Fibroblast of skin of back (primary cell): ENCODE data around the gene CAMK4.
"Not testable (repeated sequence)": the region's sequence is repeated elsewhere in the genome, so short reads cannot be mapped to it uniquely, and the experiment has no call there.

ENCODE experiments used
- DNase-seq: peaks from one replicate; pipeline ENCODE4 v3.0.0-alpha.2; 2013

CAMK4 gene

DNA sequence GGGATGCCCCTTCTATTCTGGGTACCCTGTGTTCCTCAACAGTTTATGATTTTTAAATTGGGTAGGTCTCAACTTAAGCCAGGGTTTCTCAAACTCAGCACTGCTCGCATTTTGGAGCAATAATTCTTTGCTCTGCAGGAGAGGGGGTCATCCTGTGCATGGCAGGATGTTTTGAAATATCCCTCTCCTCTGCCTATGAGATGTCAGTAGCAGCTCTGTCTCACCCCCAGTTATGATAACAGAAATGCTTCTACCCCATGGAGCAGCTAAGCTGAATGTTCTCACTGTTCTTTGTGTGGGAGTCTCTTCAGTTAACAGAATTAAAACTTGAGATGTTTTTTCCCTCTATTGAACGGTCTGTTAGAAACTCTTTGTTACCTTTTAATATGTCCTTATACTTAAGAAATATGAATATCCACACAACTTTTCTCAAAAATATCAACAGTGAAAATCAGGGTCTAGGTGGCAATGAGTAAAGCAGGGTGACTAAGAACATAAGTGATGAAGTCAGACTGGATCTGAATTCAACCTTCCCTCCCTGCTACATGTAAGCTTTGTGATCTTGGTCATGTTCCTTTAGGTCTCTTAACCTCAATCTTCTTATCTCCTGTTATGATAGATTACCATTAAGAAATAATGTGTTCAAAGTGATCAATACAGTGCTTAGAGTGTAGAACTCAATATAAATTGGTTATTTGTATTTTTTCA, 89.0 kb downstream of the CAMK4 start:
- DNase-seq = no peak

DNA sequence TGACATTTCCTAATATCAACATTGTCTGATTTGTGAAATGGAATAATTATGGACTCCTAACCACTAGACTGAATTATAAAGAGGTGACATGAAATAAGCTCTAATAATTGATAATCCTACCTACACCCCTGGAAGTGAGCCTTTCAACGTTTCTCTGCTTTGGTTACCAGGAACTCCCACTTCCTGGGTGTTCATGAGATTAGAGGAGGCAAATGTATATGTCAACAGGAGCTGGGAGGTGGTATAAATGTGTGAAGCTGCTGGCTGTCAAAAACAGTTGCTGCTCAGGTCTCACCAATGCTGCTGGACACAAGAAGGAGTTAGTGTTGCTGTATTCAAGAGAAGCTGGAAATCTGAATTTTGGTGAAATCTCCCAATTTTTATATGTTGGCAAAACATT, 96.8 kb downstream of the CAMK4 start:
- no peak for DNase-seq

DNA sequence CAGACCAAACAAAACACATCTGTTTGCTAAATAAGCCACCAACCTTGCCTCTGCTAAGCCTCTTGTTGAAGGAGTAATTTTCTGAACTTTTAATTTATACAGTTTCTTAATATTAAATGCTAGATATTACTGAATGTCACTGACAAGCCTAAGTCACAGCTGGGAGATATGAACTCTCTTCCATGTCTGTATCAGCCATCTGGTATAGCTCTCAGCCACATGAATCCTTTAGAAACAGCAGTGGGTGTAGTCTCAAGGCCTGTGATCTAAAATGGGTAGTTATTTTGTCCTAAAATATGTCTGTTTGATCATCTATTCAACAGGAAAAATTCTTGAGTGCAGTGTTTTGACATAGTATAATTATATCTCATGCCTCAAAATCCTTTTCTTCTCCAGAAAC, 97.2 kb downstream of the CAMK4 start:
- DNase-seq = no peak

DNA sequence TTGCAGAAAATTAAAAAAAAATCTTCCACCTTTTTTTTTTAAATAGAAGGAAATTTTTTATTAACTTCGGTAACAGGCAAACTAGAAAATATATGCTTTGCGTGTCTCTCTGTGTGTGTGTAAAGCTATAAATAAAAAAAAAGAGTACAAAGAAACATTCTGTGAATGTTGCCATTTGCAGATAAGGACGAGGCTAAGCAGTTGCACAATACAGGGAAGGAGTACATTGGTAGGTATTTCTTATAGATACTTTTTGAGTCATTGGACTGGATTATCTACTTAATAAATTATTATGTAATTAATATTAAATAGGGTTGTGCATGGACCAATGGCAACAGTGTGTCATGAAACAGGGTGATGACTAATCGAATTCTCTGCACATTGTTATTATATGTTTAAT, 102.4 kb downstream of the CAMK4 start:
- no peak for DNase-seq

DNA sequence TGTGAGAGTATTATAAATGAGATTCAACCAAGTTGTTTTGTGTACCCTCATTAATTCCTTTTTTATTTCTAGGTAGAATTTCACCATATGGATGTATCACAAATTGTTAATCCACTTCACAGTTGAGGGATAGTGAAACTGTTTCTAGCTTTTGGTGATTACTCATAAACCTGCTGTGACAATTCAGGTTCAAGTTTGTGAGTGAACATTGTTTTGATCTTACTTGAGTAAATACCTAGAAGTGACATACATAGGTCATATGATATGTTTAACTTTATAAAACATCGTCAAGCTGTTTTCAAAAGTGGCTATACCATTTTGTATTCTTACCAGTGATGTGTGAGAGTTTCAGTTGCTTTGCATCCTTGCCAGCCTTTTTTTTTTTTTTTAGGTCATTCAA, 112.9 kb downstream of the CAMK4 start:
- DNase-seq = no peak

DNA sequence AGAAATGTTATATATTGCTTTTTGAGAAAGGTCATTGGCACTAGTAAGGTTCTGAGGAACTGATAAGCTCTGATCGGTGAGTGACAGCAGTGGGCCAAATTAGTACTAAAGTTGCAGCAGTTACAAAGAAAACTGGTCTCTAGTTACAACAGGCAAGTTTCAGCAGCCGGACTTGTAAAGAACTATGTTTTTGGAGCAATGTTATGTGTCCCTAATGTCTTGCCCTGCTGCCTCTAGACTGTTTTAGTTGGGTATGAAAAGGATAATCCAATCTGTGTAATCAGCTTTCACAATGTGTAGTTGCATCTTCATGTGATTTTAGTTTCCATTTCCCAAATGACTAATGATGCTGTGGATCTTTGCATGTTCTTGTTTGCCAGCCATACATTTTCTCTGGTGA, 113.5 kb downstream of the CAMK4 start:
- no peak for DNase-seq

DNA sequence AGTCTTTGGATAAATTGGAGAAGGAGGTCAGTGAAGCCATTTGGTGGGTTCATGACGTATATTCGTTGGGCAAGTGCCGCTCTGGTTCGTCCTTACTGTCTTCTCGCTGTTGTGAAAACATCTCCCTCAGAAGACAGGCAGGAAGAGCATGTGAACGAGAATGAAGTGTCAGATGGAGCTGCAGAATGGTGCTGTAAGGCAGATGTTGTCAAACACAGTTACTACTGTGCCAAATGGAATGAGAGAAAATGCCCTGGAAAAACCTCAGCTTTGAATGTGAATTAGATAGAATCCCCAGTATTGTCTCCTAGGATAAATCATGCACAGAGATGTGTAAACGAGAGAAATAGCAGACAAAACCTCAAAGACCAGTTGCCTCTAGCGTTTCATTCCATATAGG, 121.5 kb downstream of the CAMK4 start:
- DNase-seq = peak; percentile 8

DNA sequence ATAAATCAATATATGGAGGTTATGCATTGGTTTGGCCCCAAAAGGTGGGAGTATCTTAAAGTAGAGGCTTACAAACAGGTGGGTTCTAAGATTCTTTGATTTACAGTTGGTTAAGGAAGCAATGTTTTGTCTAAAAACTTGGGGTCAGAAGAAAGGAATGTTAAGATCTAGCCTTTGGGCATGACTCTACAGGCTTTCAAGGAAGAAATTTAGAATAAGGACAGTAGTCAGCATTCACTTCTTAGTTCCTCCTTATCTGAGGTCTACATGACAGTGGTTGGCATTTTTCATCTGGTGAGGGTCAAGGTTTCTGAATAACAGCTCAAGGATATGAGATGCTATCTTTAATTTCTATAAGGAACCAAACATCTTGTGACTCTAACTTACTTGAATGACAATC, 122.8 kb downstream of the CAMK4 start:
- peak; percentile 11 for DNase-seq

DNA sequence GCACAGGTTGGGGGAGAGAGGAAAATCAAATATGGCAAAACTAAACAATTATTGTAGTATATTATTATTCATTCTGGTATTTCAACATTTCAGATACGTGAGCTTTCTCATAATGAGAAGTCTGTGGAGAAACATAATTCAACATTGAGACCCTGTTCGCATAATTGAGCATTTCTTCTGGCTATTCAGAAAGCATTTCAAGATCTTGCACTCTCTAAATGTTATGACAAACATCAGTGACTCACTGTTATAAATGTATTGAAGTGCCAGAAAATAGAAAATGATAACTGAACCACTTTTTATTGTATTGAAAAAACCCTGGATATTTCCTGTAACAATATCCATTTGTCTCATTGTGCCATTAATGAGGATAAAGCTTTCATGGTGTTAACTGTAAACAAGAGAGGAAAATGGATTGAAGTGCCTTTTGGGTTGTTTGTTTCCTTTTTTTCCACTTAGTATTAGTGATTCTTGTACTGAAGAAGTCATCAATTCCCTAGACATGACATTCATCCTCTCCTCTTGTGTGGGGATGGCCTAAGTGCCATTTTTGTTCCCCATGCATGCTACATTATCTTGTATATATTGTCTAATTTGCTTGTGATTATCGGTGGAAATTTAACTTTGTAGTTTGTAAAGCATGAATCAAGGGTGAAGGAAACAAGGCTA, 124.6 kb downstream of the CAMK4 start:
- DNase-seq = no peak

DNA sequence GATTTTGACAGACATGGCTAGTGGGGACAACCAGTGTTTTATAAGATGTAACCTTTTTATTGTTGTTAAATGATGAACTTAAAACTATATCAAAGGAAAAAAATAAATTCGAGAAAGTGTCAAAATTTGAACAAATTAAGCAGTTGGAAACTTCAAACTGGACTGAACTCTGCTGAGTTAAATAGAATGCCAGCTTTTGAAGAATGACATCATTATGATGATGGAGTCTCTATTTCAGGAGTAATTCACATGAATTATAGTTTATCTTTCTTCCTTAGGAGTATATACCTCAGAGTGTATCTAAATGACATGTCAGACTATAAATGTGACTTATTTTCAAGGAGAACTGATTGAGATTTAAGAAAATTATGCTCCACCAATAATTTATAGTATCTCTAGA, 125.2 kb downstream of the CAMK4 start:
- DNase-seq = no peak

DNA sequence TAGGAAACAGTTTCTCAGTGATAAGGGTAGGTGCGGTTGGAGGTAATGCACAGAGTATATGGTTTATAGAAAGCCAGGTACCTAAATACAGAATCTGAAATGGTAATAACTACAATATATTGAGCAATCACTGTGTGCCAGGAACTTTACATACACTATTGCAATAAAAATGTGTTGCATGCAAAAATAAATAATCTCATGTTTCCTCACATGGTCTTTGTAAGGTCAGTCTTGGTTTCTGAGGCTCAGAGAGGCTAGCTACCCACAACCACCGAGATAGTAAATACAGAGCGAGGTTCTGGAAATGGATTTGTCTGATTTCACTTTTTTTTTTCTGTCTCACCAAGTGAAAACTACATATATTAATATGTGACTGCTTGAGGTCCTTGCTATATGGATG, 128.9 kb downstream of the CAMK4 start:
- no peak for DNase-seq

DNA sequence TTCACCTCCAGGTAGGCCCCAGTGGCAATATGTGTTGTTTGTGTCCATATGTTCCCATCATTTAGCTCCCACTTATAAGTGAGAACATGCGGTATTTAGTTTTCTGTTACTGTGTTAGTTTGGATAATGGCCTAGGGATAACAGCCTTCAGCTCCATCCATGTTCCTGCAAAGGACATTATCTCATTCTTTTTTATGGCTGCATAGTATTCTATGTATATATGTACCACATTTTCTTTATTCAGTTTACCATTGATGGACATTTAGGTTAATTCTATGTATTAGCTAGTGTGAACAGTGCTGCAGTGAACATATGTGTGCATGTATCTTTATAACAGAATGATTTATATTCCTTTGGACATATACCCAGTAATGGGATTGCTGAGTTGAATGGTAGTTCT, 134.5 kb downstream of the CAMK4 start:
- not testable (repeated sequence) for DNase-seq

DNA sequence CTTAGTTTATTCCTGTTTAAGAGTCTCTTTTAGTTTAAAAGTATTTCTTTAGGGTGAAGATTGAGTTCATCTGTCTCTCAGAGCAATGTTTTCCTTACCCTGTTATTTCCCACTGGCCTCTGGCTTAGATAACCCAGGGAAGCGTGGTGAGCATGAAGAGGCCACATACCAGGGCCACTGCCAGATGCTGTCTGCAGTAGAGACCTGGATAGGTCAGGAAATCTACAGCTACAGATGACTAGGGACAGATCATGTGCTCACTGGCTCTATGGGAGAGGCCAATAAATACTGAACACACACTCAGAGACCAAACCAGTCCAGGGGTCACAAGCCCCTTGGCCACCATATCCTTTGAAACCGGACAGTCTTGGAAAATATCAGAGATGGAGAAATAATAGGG, 136.0 kb downstream of the CAMK4 start:
- no peak for DNase-seq

DNA sequence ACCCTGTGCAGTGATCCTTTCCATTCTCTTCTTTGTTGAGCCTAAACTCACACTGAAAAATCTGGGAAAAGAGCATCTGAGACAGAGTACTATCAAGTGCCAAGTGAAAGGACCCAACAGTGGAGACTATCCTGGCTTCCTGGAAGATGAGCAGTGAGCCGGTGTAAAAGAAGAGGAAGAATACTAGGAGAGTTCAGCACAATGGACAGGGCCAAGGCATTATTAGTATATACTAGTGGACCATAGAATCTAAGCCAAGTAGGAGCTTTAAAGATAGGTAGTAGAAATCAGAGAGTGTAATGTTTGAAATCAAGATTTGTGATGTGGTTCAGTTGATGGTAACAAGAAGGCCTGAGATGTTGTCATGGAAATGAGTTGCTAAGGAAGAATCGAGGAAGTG, 140.8 kb downstream of the CAMK4 start:
- DNase-seq = peak; percentile 35

DNA sequence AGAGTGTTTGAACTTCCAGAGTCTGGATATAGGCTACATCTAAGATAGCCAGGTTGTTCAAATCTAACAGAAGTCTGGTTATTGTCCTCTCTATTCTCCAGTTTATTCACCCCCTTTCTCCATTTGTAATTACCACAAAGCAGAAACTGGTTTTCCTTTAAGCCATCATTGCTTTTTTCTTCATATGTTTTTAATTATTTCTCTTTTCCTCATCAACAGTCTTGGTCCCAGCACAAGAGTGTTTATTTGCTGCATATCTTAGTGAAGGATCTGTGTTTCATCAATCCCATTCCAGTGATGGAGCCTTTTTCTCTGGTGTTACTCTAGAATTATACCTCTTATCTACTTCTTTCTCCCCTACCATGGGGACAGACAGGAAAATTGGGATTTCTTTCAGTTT, 142.2 kb downstream of the CAMK4 start:
- DNase-seq = no peak

DNA sequence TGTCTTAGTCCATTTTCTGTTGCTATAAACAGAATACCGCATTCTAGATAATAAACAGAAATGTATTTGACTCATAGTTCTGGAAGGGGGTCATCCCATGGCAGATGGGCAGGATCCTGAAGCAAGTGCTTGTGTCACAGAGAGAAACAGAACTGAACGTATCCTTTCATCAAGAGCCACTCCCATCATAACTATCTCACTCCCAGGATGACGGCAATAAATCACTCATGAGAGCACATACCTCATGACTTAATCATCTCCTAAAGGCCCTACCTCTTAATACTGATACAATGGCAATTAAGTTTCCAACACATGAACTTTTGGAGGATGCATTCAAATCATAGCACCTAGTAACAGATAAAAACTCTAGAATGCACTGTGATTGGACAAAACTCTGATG, 142.9 kb downstream of the CAMK4 start:
- no peak for DNase-seq

DNA sequence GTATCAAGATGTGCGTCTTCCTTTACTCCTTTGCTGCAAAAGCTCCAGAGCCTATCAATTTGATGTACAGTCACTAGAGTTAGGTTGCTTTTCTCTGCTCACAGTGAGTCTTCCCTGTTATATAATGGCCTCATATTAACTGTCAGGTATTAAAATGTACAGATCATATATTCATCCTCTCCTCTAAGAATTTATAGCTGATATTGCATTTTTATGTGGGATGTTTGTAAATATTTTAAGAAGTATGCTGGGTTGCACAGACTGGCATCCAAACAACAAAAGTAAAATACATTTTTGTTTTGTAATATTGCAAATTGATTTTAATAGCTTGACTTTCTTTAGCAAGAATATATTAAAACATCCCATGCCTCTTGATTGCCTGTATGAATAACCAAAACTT, 148.6 kb downstream of the CAMK4 start:
- no peak for DNase-seq

DNA sequence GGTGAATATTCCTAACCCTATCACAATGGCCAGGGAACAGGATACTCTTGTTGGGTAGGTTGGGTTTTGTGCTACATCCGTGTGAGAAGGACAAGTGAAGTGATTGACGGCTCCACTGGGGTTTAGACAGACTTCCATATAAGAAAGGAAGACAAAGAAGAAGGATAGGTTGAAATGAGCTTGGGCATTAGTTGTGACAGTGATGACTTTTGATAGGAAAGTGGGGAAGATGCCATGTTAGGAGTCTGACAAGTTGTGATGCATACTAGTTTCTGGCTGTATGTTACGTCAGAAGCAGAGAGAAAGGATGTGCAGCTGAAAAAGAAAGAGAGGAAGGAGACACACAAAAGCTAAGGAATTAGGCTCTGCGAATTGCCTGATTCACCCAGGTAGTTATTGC, 150.2 kb downstream of the CAMK4 start:
- DNase-seq = no peak

DNA sequence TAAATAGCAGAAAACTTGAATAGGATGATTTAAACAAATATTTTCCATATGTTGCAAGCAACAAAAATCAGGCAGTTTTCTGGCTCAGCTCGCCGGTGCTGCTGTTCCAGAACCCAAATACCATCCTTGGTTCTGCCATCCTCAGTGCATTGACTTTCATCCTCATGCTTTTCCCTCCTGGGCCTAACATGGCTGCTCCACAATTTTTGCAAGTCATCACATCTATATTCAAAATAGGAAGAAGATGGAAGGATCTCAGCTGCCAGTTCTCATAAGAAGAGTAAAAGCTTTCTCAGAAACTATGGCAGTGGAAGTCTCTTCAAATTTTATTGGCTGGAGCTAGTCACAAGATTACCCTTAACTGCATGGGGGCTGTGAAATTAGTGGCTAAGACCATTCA, 151.5 kb downstream of the CAMK4 start:
- no peak for DNase-seq

DNA sequence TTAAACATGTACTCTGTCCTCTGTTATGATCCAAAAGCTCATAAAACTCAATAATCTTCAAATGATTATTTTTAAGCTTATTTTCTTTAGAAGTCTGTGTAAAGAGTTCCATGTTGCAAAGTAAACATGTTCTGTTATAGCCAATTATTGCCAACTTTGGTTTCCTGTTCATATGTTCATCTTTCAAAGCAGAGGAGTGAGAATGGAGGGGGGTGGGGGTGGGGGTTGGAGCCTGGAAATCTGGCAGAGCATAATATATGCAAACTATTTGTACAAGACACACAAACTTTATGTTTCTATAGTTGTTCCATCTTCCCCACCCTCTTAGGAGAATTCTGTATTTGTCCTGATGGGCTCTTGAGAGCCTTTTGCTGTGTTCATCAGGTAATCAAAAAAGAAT, 153.1 kb downstream of the CAMK4 start:
- DNase-seq = no peak

DNA sequence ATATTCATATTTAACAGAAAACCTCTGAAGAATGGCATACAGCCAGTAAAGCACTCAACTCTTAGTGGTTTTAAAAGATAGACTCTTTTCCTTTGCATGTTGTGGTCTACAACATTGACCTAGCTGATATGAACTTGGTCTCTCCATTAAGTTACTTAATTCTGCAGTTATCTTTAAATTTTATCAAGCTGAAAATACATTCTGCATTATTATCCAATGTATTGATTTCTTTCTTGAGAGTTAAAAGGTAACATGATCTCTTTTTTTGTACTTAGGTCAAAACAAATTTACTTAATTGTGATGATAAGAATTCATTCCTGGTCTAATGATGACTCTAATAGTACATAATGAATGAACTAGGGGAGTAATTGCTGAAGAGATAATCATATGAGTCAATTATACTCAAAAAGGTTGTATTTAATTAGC, 155.2 kb downstream of the CAMK4 start:
- DNase-seq = no peak

DNA sequence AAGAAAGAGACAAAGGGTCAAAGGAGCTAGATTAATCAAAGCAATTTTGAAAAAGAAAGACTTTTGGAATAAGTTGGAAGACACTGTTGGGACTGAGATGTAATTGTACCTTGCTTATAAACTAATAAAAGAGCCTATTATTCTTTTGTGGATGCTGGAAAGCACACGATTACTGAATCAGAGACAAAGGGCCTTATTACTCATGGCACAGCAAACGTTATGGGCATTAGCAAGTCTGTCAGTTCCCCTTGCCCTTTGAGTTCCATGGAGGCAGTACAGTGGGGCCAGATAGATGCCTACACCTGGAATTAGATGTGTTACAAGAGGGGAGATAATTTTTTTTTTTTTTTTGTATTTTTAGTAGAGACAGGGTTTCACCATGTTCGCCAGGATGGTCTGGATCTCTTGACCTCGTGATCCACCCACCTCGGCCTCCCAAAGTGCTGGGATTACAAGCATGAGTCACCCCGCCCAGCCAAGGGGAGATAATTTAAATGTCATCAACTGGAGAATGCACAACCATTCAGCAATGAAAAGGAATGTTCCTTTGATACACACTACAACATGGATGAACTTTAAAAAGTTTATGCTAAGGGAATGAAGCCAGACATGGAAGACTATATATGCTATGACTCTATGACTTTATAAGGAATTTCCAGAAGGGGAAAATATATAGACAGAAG, 159.2 kb downstream of the CAMK4 start:
- DNase-seq = peak; percentile 25

DNA sequence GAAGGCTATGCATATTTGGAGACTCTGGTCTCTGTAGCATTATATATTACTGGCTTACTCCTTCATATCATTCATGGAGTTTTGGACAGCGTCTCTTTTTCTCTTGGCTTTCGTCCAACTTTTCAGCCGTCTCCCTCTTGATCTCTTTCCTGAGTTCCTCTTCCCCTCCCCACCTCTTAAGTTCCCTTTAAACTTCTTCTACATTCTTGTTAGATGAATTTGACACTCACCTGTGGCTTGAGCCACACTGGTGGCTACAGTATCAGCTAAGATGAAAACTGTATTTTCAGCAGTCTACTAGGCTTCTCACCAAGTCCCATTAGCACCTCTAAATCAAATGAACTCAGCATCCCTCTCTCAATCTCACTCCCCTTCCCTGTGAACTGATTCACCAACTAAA, 160.0 kb downstream of the CAMK4 start:
- DNase-seq = peak; percentile 15

DNA sequence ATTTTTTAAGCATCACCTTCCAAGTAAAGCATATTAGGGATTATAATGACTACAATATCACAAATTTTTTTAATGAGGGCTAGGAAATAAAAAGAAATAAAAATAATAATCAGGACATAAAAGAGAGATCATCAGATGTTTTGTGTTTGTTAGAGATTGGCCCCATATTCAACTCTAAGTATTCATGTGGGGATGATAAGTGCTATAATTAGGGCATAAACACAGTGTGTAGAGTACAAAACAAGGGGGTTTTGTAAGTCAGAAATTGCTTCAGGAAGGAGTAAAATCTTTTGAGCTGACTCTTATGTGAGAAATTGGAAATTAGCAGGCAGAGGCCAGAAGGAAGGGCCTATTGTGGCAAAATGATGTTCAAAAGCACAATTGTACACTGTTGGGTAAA, 160.9 kb downstream of the CAMK4 start:
- DNase-seq = no peak
